Kidney (tissue), 14 donors: ENCODE results near the gene INCENP. TPM values are rescaled to one million over a fixed set of nuclear protein-coding genes. Genes with fewer than 3 reads are reported as not detected.
A peak's percentile ranks its signal among the peaks of the same experiment; 100 is the strongest.

Experiments used
- DNase-seq, 5 donors: peaks; one replicate each; pipeline ENCODE4 v3.0.0-alpha.2; 2013 to 2020
- FAIRE-seq: peaks from 2 replicates; lab custom pipeline; 2012; peaks lifted over from hg19 to GRCh38; lab: Jason Lieb, UNC
- H3K27ac ChIP-seq, 2 donors: one replicate each; pipeline ENCODE4 v1.7.0; 2013; ENCODE audit warnings: low read depth in 2 of 2, low read length in 2 of 2, inconsistent platforms in 1 of 2
- H3K27me3 ChIP-seq: one replicate; pipeline ENCODE4 v1.7.1; 2013; ENCODE audit warnings: low read length, inconsistent platforms; ENCODE audit not compliant: control insufficient read depth, insufficient read depth
- H3K36me3 ChIP-seq, 3 donors: one replicate each; pipeline versions ENCODE4 v1.7.0 to v1.7.1; 2013; ENCODE audit warnings: low read length in 3 of 3, control low read depth in 1 of 3, inconsistent platforms in 1 of 3; ENCODE audit not compliant: insufficient read depth in 3 of 3, control insufficient read depth in 2 of 3
- H3K4me1 ChIP-seq, 3 donors: one replicate each; pipeline versions ENCODE4 v1.7.0 to v1.7.1; 2013; ENCODE audit warnings: low read length in 3 of 3, inconsistent platforms in 1 of 3, low read depth in 1 of 3; ENCODE audit not compliant: control insufficient read depth in 2 of 3, insufficient read depth in 2 of 3
- H3K4me3 ChIP-seq, 3 donors: one replicate each; pipeline versions ENCODE4 v1.7.0 to v1.8.1; 2013; ENCODE audit warnings: low read length in 3 of 3, control low read depth in 1 of 3, inconsistent platforms in 1 of 3
- H3K9ac ChIP-seq, 3 donors: one replicate each; pipeline versions ENCODE4 v1.7.0 to v1.7.1; 2013; ENCODE audit warnings: low read length in 3 of 3, control low read depth in 1 of 3, inconsistent platforms in 1 of 3
- H3K9me3 ChIP-seq, 3 donors: one replicate each; pipeline versions ENCODE4 v1.7.0 to v1.7.1; 2013; ENCODE audit warnings: low read length in 3 of 3, control low read depth in 1 of 3, inconsistent platforms in 1 of 3; ENCODE audit not compliant: control insufficient read depth in 2 of 3, insufficient read depth in 1 of 3
- intact Hi-C: fragments of 100-400 bp; cut with DNase I; formaldehyde crosslinking; loops from one replicate; pipeline ENCODE4 v1.11.1; 2022
- polyA plus RNA-seq: library from polyadenylated mRNA; stranded (reverse); fragments of 350-450 nt; fragmentation: Illumina TruSeq; extraction: RNeasy Lipid Tissue Mini Kit (QIAGEN cat#74804); gene quantifications from one replicate; pipeline ENCODE4 v1.2.3, GENCODE V29; 2014; ENCODE audit warnings: low read depth, low replicate concordance; ENCODE audit not compliant: insufficient read depth
- total RNA-seq: library from RNA; stranded (reverse); fragmentation: NEBNext Ultra II Directional; extraction: Animal tissue kit (Norgen Biotek cat#: 25700); gene quantifications from one replicate; pipeline ENCODE4 v1.2.1, GENCODE V29; 2021
- TF ChIP-seq, protein P1 (sequence below): IDR thresholded peaks from 3 replicates; pipeline ENCODE4 v1.5.1; 2012; ENCODE audit warnings: mild to moderate bottlenecking, moderate library complexity, borderline replicate concordance; ENCODE audit not compliant: insufficient read depth; ENCODE audit errors: extremely low read depth
- donor health status: control.
- donor health status: control.
- donor health status: control.
- donor health status: control.
- donor health status: control.
- donor health status: DM: yes; HTN: yes; CAD: no.
- donor health status: Normal renal cell carcinoma (clear cell type).

The INCENP gene
- total and polyA plus RNA-seq, 2 donors from 2014 or later = 2.9 to 17.5 TPM

- FAIRE-seq (no peak), DNase-seq (peak in 1 of 5 donors; percentile 12)
- no peaks in the 10 kb centered on the region for H3K9me3 ChIP-seq
- peaks cover 2 to 12% (median 11%) of the 10 kb centered on the region in 3 donors for H3K36me3 ChIP-seq
- H3K9ac ChIP-seq = no peak overlapping the region
- H3K4me3 ChIP-seq = no peak overlapping the region
- intact Hi-C loops = no loop called here
- H3K27me3 ChIP-seq = no peaks in the 10 kb centered on the region
- H3K4me1 ChIP-seq = no peaks in the 10 kb centered on the region
- TF ChIP-seq, protein P1, sequence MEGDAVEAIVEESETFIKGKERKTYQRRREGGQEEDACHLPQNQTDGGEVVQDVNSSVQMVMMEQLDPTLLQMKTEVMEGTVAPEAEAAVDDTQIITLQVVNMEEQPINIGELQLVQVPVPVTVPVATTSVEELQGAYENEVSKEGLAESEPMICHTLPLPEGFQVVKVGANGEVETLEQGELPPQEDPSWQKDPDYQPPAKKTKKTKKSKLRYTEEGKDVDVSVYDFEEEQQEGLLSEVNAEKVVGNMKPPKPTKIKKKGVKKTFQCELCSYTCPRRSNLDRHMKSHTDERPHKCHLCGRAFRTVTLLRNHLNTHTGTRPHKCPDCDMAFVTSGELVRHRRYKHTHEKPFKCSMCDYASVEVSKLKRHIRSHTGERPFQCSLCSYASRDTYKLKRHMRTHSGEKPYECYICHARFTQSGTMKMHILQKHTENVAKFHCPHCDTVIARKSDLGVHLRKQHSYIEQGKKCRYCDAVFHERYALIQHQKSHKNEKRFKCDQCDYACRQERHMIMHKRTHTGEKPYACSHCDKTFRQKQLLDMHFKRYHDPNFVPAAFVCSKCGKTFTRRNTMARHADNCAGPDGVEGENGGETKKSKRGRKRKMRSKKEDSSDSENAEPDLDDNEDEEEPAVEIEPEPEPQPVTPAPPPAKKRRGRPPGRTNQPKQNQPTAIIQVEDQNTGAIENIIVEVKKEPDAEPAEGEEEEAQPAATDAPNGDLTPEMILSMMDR = no peak
- no peak overlapping the region for H3K27ac ChIP-seq
Observed at GRCh38 chr11:62148271-62148980, 24.6 kb downstream of the INCENP start.

- Histone ChIP-seq H3K9me3 (no peaks in the 10 kb centered on the region), H3K4me1 (no peaks in the 10 kb centered on the region), H3K27ac (no peak overlapping the region), H3K4me3 (no peak overlapping the region), H3K9ac (no peak overlapping the region), H3K27me3 (no peaks in the 10 kb centered on the region), H3K36me3 (peaks cover 2 to 12% (median 11%) of the 10 kb centered on the region in 3 donors)
- DNase-seq (peak in 1 of 5 donors; percentile 11), FAIRE-seq (no peak)
- TF ChIP-seq, protein P1 = no peak
- intact Hi-C loops = no loop called here
Observed at GRCh38 chr11:62149986-62150886, 26.4 kb downstream of the INCENP start.

GRCh38 chr11:62150887-62151736 is 27.3 kb downstream of the INCENP start:
- peaks cover 2 to 12% (median 11%) of the 10 kb centered on the region in 3 donors for H3K36me3 ChIP-seq

More at GRCh38 chr11:62150887-62151736, 27.3 kb downstream of the INCENP start:
- H3K4me3 ChIP-seq = no peak overlapping the region
- H3K4me1 ChIP-seq = no peaks in the 10 kb centered on the region
- peak in 1 of 5 donors; percentile 15 for DNase-seq
- no peaks in the 10 kb centered on the region for H3K27me3 ChIP-seq
- no peaks in the 10 kb centered on the region for H3K9me3 ChIP-seq
- TF ChIP-seq, protein P1 = no peak
- intact Hi-C loops = no loop called here
- no peak overlapping the region for H3K9ac ChIP-seq
- H3K27ac ChIP-seq = no peak overlapping the region
- FAIRE-seq = no peak
